GM18907 (cell line): ENCODE data around the gene EPN1.

ENCODE experiments used
- ATAC-seq: cut with Tn5 transposase; IDR thresholded peaks from one replicate; pipeline ENCODE4 v1.9.1; 2021; ENCODE audit warnings: mild to moderate bottlenecking, moderate library complexity; ENCODE audit not compliant: unreplicated experiment

EPN1 gene

GRCh38 chr19:55660404-55660803 lies 14.6 kb upstream of the EPN1 start:
- no peak for ATAC-seq

- no peak for ATAC-seq
Observed at GRCh38 chr19:55660991-55661390, 14.0 kb upstream of the EPN1 start.

GRCh38 chr19:55661826-55662225 lies 13.2 kb upstream of the EPN1 start:
- ATAC-seq = no peak

GRCh38 chr19:55663846-55664536 lies 11.0 kb upstream of the EPN1 start:
- ATAC-seq = no peak

- no peak for ATAC-seq
Observed at GRCh38 chr19:55666343-55667005, 8.6 kb upstream of the EPN1 start.

DNA sequence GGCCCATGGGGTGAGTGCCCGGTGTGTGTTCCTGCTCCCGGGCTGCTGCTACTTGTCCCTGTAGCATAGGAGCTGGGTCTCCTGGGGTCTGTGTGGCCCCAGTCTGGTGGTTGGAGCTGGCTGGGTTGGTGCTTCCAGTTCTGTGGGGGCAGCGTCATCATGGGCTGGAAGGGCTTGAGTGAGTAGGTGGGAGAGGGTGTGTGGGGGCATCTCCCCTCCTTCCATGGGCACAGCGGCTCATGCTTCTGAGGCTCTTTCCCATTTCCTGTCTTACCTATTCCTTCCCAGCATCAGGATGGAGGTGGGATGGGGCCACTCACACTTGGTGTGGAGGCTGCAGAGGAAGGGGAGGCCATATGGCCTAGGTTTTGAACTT lies 8.0 kb upstream of the EPN1 start:
- no peak for ATAC-seq

GRCh38 chr19:55667511-55667910 lies 7.5 kb upstream of the EPN1 start:
- no peak for ATAC-seq

DNA sequence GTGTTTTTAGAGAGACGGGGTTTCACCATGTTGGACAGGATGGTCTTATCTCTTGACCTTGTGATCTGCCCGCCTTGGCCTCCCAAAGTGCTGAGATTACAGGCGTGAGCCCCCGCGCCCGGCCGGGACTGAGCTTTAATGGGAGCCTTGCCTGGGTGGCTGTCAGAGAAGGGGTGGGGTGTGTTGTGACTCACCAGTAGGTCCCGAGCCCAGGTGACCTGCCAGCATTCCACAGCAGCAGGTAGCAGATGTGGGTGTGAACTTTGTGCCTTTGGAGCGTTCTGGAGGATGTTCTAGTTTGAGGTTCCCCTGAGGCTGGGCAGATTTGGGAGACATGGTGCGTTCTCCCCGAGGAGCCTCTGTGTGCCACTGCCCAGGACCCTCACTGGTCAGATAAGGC lies 7.1 kb upstream of the EPN1 start:
- ATAC-seq = no peak

DNA sequence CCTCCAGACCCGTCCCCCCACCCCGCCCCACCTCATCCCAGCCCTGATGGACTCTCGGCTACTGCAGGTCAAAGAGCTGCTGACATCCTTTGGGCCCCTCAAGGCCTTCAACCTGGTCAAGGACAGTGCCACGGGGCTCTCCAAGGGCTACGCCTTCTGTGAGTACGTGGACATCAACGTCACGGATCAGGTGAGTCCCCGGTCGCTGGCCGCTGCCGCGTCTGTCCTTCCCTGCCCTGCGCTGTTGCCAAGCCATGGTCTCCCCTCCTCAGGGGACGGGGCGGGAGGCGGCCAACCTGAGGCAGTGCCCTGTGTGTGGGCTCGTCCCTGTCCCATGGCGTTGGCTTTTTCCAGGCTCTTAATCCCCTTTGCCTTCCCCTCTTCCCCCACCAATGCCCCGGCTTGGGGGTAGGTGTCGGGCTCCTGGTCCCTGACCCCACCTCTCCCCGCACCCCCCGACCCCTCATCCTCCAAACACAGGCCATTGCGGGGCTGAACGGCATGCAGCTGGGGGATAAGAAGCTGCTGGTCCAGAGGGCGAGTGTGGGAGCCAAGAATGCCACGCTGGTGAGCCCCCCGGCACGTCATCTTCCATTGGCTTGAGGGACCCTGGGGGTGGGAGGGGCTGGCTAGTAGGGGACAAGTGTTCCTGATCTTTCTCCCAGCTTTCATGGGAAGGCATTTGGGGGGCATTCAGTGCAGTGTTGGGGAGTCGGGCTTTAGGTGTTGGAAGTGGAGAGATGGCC lies 6.2 kb upstream of the EPN1 start:
- ATAC-seq = no peak

DNA sequence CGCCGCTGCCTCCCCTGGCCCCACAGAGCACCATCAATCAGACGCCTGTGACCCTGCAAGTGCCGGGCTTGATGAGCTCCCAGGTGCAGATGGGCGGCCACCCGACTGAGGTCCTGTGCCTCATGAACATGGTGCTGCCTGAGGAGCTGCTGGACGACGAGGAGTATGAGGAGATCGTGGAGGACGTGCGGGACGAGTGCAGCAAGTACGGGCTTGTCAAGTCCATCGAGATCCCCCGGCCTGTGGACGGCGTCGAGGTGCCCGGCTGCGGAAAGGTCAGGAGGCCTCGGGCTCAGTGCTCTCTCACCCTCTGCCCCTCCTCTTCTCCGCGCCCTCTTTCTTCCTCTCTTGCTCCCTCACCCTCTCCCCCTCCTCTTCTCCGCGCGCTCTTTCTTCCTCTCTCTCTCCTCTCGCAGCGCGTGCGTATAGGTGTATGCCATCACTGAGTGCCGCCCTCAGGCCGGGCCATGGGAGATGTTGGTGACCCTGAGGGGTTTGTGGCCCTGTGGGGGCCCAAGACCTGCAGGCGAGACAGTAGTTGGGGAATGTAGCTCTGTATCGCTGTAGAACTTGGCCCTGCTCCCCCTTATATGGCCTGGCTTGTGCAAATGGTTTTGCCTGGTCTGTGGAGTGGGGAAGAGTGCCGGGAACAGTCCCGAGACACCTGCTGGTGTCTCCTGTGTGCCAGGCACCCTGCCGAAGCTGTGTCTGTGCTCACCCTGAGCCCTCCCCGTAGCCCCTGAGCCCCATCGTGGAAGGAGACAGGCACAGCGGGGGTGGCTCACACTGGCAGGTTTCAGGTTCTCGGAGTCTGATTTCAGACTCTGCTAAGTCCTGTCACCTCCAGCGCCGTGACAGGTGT lies 5.4 kb upstream of the EPN1 start:
- no peak for ATAC-seq

- no peak for ATAC-seq
Observed at GRCh38 chr19:55670280-55671053, 4.6 kb upstream of the EPN1 start.

DNA sequence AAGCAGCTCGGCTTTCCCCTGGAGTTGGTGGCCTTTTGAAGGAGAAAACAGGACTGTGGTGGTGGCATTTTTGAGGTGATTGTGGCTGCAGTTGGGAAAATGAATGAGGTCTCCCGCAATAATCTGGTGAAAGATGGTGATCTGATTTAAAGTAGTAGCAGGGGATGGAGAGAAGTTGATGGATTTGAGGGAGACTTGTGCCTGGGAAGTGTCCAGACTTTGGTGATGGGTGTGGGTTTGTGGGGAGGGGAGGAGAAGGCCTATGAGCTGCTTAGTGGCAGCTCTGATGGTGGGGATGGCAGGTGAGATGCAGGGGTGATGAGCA lies 4.0 kb upstream of the EPN1 start:
- no peak for ATAC-seq

DNA sequence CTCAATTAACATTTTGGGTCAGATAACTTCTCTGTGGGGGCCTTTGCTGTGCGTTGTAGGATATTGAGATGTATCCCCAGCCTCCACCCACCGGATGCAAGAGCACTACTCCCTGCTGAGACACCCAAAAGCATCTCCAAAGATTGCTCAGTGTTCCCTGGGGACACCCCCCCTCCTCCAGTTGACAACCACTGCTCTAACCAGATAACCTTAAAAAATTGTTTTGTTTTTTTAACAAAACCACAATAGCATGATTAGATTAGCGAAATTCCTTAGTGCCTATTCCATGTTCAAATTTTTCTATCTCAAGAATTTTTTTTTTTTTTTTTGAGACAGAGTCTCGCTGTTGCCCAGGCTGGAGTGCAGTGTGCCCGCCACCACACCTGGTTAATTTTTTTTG lies 2.6 kb upstream of the EPN1 start:
- no peak for ATAC-seq

GRCh38 chr19:55673465-55673864 lies 1.6 kb upstream of the EPN1 start:
- ATAC-seq = no peak

GRCh38 chr19:55673889-55674288 lies 1.1 kb upstream of the EPN1 start:
- no peak for ATAC-seq

- ATAC-seq = no peak
Observed at GRCh38 chr19:55674459-55674840, 576 bp upstream of the EPN1 start.

- ATAC-seq = no peak
Observed at GRCh38 chr19:55675661-55676354, 782 bp downstream of the EPN1 start.

DNA sequence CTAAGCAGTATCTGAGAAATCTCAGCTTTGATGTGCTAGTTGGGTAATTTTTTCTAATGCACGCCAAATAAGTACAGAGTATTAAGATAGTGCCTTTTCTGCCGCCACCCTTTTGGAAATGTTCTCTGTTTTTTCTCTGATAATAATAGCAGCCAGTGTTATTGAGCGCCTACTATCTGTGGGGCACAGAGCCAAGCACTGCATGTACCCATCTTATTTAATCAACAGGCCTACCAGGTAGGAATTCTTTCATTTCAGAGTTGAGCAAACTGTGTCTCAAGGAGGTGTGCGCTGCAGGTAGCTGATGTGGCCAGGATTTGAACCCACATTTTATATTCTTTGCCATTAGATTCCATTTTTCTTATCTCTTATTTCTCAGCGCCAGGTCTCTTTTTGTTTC lies 1.4 kb downstream of the EPN1 start:
- no peak for ATAC-seq

DNA sequence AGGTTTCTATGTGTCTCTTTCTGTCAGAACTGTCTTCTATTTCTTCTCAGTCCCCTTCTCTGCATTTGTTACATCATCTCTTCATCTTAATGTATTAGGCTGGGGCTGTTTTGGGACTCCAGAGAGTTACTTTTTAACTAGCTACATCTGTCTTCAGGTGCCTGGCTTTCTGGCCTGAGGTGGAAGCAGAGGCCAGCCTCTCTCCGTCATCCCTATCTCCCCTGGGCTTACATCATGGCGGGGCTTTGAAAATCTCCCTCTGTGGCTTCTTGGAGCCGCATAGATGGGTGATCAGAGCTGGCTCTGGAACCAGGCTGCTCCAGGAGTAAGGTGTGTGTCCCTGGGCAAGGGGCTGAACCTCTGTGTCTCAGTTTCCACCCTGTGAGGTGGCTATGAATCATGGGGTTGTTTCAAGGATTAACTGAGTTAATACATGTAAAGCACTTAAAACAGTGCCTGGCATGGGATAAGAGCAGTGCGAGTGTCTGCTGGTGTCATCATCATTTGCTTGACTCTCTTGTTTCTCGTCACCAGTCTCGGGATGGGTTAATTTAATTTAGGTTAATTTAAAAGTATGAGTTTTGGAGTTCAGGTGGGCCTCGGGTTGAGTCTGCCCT lies 2.0 kb downstream of the EPN1 start:
- no peak for ATAC-seq

GRCh38 chr19:55677572-55678028 lies 2.6 kb downstream of the EPN1 start:
- no peak for ATAC-seq
